ENCODE measurements around the gene HSPA5. TPM values are rescaled to one million over a fixed set of nuclear protein-coding genes. Genes with fewer than 3 reads are reported as not detected.

HSPA5 gene
- total and polyA plus RNA-seq, 7 experiments from 2014 or later = 127 to 248 (median 155) TPM

DNA sequence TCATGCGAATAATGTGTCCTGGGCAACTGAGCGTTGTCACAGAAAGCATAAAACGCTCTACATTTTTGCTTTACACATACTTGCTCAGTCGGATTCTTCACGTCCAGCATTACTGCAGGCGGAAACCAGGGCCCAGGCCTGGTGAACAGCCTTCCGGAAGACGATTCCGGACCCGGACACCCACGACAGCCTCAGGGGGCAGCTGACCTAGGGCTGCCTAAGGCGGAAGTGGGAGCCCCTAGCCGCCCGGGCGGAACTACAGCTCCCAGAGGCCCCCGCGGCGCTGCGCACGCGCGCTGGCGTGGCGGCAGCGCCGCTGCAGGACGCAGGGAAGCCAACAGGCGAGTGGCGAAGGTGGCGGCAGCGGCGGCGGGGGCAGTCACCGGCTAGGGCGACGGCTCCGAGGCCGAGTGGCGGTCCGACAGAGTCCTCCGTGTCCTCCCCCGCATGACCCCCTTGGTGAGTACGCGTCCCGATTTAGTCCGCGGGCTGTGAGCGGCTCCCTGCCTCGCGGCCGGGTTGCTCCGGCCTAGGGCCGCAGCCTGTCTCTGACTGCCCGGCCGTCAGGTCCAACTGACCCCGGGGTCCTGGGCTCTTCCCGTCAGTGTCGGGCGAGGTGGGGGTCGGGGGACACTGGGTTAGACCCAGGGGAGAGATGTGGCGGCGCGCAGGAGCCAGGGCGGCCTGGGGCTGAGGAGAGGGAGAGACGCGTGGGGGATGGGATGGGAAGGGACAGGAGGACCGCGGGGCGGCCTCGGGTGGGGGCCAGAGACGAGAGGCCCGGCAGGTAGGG, 20.6 kb upstream of the HSPA5 start, which contains the start of gene GAPVD1:
GAPVD1 (plus strand) TSS at position 326 of the 793 bp plus-strand sequence. CDS start 37,096 bp downstream, outside the sequence.
- Mint-ChIP-seq H3K27me3 (no peaks in the 10 kb centered on the region), H3K27ac (peak within 1 kb of the TSS; percentile 83 to 99 (median 94)), H3K4me3 (peak within 1 kb of the TSS; percentile 82 to 99 (median 98)), H3K4me1 (peaks cover 21 to 48% (median 42%) of the 10 kb centered on the region in 7 donors), H3K9me3 (peaks cover 0 to 2% (median 0%) of the 10 kb centered on the region in 11 donors), H3K36me3 (peaks cover 0 to 15% (median 6%) of the 10 kb centered on the region in 5 donors)
- H3K9me3 ChIP-seq (ENCODE audit: control insufficient read depth in 2 of 3, low read length in 3 of 3) = no peaks in the 10 kb centered on the region
- ChIA-PET POLR2A (interaction anchor here (0.6 to 3.8 kb wide), 7 partner anchors 8 to 392 kb away, joined by 3 to 53 read pairs (median 4); partner anchors contain the start of genes HSPA5 and RABEPK), CTCF (interaction anchor here (1.0 kb wide), 2 partner anchors 20 to 32 kb away, joined by 3 to 4 read pairs; partner anchors contain the start of gene HSPA5)
- no peaks in the 10 kb centered on the region for H3K27me3 ChIP-seq (ENCODE audit: control insufficient read depth in 2 of 2, insufficient read depth in 2 of 2, low read length in 2 of 2)
- peaks cover 0 to 5% (median 0%) of the 10 kb centered on the region in 3 experiments for H3K36me3 ChIP-seq (ENCODE audit: control insufficient read depth in 2 of 3, insufficient read depth in 3 of 3, low read length in 3 of 3)
- peak within 1 kb of the TSS; percentile 97 for H3K4me3 ChIP-seq (ENCODE audit: low read length)
- DNase-seq = peak; percentile 83 to 95 (median 89)
- H3K4me1 ChIP-seq (ENCODE audit: control insufficient read depth in 2 of 2, insufficient read depth in 2 of 2, low read length in 2 of 2) = peaks cover 8 to 24% of the 10 kb centered on the region in 2 donors
- H3K27ac ChIP-seq (ENCODE audit: low read depth, low read length) = peak within 1 kb of the TSS; percentile 94
- intact Hi-C loops (cut with micrococcal nuclease) = loop anchor here (1.0 to 10.0 kb wide), 9 partner anchors 20 to 490 kb away; partner anchors contain the start of genes GOLGA1 (in 2 of the 2), HSPA5 (in 2 of the 2), PPP6C (in 2 of the 2) and RABEPK (in 2 of the 2)
- peak; percentile 97 for ATAC-seq

GRCh38 chr9:125260561-125260960, 19.4 kb upstream of the HSPA5 start:
- Histone ChIP-seq H3K4me1 (ENCODE audit: control insufficient read depth in 2 of 2, insufficient read depth in 2 of 2, low read length in 2 of 2) (peaks cover 8 to 24% of the 10 kb centered on the region in 2 donors), H3K4me3 (ENCODE audit: low read length) (no peak overlapping the region), H3K27ac (ENCODE audit: low read depth, low read length) (no peak overlapping the region), H3K9me3 (ENCODE audit: control insufficient read depth in 2 of 3, low read length in 3 of 3) (no peaks in the 10 kb centered on the region), H3K36me3 (ENCODE audit: control insufficient read depth in 2 of 3, insufficient read depth in 3 of 3, low read length in 3 of 3) (peaks cover 0 to 5% (median 0%) of the 10 kb centered on the region in 3 experiments), H3K27me3 (ENCODE audit: control insufficient read depth in 2 of 2, insufficient read depth in 2 of 2, low read length in 2 of 2) (no peaks in the 10 kb centered on the region)
- peaks cover 0 to 2% (median 0%) of the 10 kb centered on the region in 5 donors for H3K27me3 Mint-ChIP-seq
- ChIA-PET POLR2A (interaction anchor here (0.6 to 3.8 kb wide), 7 partner anchors 8 to 364 kb away, joined by 3 to 53 read pairs (median 3); partner anchors contain the start of genes HSPA5 and RABEPK), CTCF (no interaction called here)
- no peak for DNase-seq
- peaks cover 0 to 2% (median 0%) of the 10 kb centered on the region in 11 donors for H3K9me3 Mint-ChIP-seq
- H3K4me1 Mint-ChIP-seq = peaks cover 19 to 41% (median 38%) of the 10 kb centered on the region in 7 donors
- no peak for ATAC-seq
- intact Hi-C loops (cut with micrococcal nuclease) = loop anchor here (2.0 to 10.0 kb wide), 3 partner anchors 60 to 400 kb away; partner anchors contain the start of genes RABEPK (in 1 of the 2) and RPL35 (in 1 of the 2)
- peaks cover 0 to 12% (median 4%) of the 10 kb centered on the region in 5 donors for H3K36me3 Mint-ChIP-seq
- peak overlapping the region; percentile 82 to 99 (median 98) for H3K4me3 Mint-ChIP-seq
- peak overlapping the region; percentile 36 to 96 (median 92) for H3K27ac Mint-ChIP-seq

DNA sequence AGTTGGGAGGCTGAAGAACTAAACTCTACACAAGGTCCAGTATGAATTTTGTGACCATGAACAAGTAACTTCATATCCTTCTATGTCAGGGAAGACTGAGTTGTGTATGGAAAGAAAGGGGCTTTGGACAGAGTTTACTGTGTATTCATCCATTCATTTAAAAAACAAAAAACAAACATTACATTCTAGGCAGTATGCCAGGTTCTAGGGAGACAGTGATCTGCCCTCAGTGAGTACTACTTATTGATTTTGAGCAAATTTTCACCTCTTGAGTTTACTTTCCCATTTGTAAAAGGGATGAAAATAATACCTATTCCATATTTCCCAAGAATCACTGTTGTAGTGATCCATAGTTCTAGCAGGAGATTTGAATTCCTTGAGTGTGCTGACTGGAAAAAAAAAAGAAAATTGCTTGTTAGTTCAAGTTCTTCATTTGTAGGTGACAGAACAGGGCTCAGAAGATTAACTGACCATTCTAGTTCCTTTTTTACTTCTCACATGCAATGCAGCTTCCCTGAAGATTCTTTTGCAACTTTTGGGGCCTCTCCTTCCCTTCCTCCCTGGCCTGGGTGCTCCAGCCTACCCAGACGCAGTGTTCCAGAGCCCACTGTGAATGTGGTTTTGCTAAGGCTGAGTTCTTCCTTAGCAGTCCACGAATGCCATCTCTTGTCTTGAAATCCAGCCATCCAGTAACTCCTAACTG, 17.8 kb upstream of the HSPA5 start:
- Mint-ChIP-seq H3K36me3 (peaks cover 0 to 9% (median 0%) of the 10 kb centered on the region in 5 donors), H3K4me1 (peaks cover 13 to 27% (median 23%) of the 10 kb centered on the region in 7 donors), H3K4me3 (no peak overlapping the region), H3K27me3 (peaks cover 0 to 2% (median 0%) of the 10 kb centered on the region in 5 donors), H3K27ac (peak overlapping the region in 1 of 9 donors; percentile 67), H3K9me3 (peaks cover 0 to 2% (median 0%) of the 10 kb centered on the region in 11 donors)
- ATAC-seq (no peak), DNase-seq (no peak)
- no peak overlapping the region for H3K27ac ChIP-seq (ENCODE audit: low read depth, low read length)
- no peaks in the 10 kb centered on the region for H3K9me3 ChIP-seq (ENCODE audit: control insufficient read depth in 2 of 3, low read length in 3 of 3)
- H3K4me1 ChIP-seq (ENCODE audit: control insufficient read depth in 2 of 2, insufficient read depth in 2 of 2, low read length in 2 of 2) = peaks cover 5 to 16% of the 10 kb centered on the region in 2 donors
- intact Hi-C loops (cut with micrococcal nuclease) = no loop called here
- peaks cover 0 to 5% (median 0%) of the 10 kb centered on the region in 3 experiments for H3K36me3 ChIP-seq (ENCODE audit: control insufficient read depth in 2 of 3, insufficient read depth in 3 of 3, low read length in 3 of 3)
- no peaks in the 10 kb centered on the region for H3K27me3 ChIP-seq (ENCODE audit: control insufficient read depth in 2 of 2, insufficient read depth in 2 of 2, low read length in 2 of 2)
- POLR2A ChIA-PET = interaction anchor here (0.6 kb wide), 1 partner anchor 15 kb away, joined by 3 read pairs; no protein-coding TSS in a partner anchor
- no peak overlapping the region for H3K4me3 ChIP-seq (ENCODE audit: low read length)
- CTCF ChIA-PET = no interaction called here

- no peak overlapping the region for H3K27ac Mint-ChIP-seq
- intact Hi-C loops (cut with micrococcal nuclease) = no loop called here
- POLR2A ChIA-PET = interaction anchor here (0.7 kb wide), 1 partner anchor 17 kb away, joined by 3 read pairs; the partner anchor contains the start of gene HSPA5
Measured at GRCh38 chr9:125258160-125258785, 17.1 kb upstream of the HSPA5 start.

DNA sequence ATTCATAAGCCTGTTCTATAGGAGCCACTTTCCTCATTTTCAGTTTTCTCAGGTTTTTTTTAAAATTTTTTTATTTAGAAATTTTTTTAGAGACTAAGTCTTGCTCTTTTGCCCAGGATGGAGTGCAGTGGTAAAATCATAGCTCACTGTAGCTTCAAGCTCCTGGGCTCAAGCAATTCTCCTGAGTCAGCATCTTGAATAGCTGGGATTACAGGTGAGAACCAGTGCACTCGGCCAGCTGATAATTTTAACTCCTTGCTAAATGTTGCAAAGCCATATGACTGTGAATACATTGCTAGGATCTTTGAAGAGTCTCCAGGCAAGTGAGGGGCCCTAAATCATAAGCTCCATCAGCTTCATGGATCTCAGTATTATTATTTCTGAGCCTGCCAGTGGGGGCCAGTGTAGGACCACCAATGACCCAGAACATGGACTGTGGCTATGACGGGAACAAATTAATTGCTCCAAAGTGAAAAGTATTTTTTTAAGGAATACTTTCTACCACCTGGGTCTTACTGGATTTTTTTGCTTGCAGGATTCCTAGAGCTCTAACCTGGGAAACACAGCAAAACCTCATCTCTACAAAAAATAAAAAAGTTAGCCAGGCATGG, 14.7 kb upstream of the HSPA5 start:
- Mint-ChIP-seq H3K4me1 (peaks cover 0 to 6% (median 2%) of the 10 kb centered on the region in 7 donors), H3K36me3 (no peaks in the 10 kb centered on the region), H3K4me3 (no peak overlapping the region), H3K27ac (no peak overlapping the region), H3K9me3 (peaks cover 0 to 2% (median 0%) of the 10 kb centered on the region in 11 donors), H3K27me3 (peaks cover 0 to 2% (median 0%) of the 10 kb centered on the region in 5 donors)
- ChIA-PET POLR2A (interaction anchor here (0.6 to 1.2 kb wide), 2 partner anchors 14 to 15 kb away, joined by 3 to 5 read pairs; partner anchors contain the start of gene HSPA5), CTCF (no interaction called here)
- intact Hi-C loops (cut with micrococcal nuclease) = no loop called here
- Histone ChIP-seq H3K4me1 (ENCODE audit: control insufficient read depth in 2 of 2, insufficient read depth in 2 of 2, low read length in 2 of 2) (no peaks in the 10 kb centered on the region), H3K4me3 (ENCODE audit: low read length) (no peak overlapping the region), H3K27ac (ENCODE audit: low read depth, low read length) (no peak overlapping the region), H3K36me3 (ENCODE audit: control insufficient read depth in 2 of 3, insufficient read depth in 3 of 3, low read length in 3 of 3) (no peaks in the 10 kb centered on the region), H3K27me3 (ENCODE audit: control insufficient read depth in 2 of 2, insufficient read depth in 2 of 2, low read length in 2 of 2) (no peaks in the 10 kb centered on the region), H3K9me3 (ENCODE audit: control insufficient read depth in 2 of 3, low read length in 3 of 3) (no peaks in the 10 kb centered on the region)
- no peak for DNase-seq
- no peak for ATAC-seq

More at GRCh38 chr9:125258160-125258785, 17.1 kb upstream of the HSPA5 start:
- Mint-ChIP-seq H3K36me3 (peaks cover 0 to 6% (median 0%) of the 10 kb centered on the region in 5 donors), H3K4me3 (no peak overlapping the region), H3K4me1 (peaks cover 9 to 20% (median 17%) of the 10 kb centered on the region in 7 donors), H3K27me3 (peaks cover 0 to 2% (median 0%) of the 10 kb centered on the region in 5 donors), H3K9me3 (peaks cover 0 to 2% (median 0%) of the 10 kb centered on the region in 11 donors)
- Histone ChIP-seq H3K4me1 (ENCODE audit: control insufficient read depth in 2 of 2, insufficient read depth in 2 of 2, low read length in 2 of 2) (peaks cover 5 to 10% of the 10 kb centered on the region in 2 donors), H3K36me3 (ENCODE audit: control insufficient read depth in 2 of 3, insufficient read depth in 3 of 3, low read length in 3 of 3) (peaks cover 0 to 5% (median 0%) of the 10 kb centered on the region in 3 experiments), H3K4me3 (ENCODE audit: low read length) (no peak overlapping the region), H3K27me3 (ENCODE audit: control insufficient read depth in 2 of 2, insufficient read depth in 2 of 2, low read length in 2 of 2) (no peaks in the 10 kb centered on the region), H3K27ac (ENCODE audit: low read depth, low read length) (no peak overlapping the region), H3K9me3 (ENCODE audit: control insufficient read depth in 2 of 3, low read length in 3 of 3) (no peaks in the 10 kb centered on the region)
- CTCF ChIA-PET = no interaction called here
- no peak for DNase-seq
- no peak for ATAC-seq

All from naive thymus-derived CD4-positive, alpha-beta T cell (primary cell).